ENCODE data around the gene TPD52L2.
"Not testable (repeated sequence)": the region's sequence is repeated elsewhere in the genome, so short reads cannot be mapped to it uniquely, and the experiment has no call there.

Gene TPD52L2

GRCh38 chr20:63857764-63858392 is 7.2 kb upstream of the TPD52L2 start:
- no peak for DNase-seq

- DNase-seq: no peak
These were observed 6.5 kb upstream of the TPD52L2 start for GRCh38 chr20:63858393-63859165.

GRCh38 chr20:63859166-63859699 is 5.8 kb upstream of the TPD52L2 start:
- DNase-seq: no peak

- DNase-seq: no peak
These were observed 4.6 kb upstream of the TPD52L2 start for GRCh38 chr20:63860325-63861051.

GRCh38 chr20:63861365-63861934 is 3.6 kb upstream of the TPD52L2 start, which contains the start of gene ABHD16B:
ABHD16B (plus strand) TSS chr20:63861498; CDS start chr20:63861541, 43 bp downstream.
- DNase-seq: no peak

GRCh38 chr20:63861981-63862901 is 2.8 kb upstream of the TPD52L2 start:
- DNase-seq: no peak

GRCh38 chr20:63863021-63863797 is 1.9 kb upstream of the TPD52L2 start:
- no peak for DNase-seq

- DNase-seq: peak; percentile 92
These were observed 1.1 kb upstream of the TPD52L2 start for GRCh38 chr20:63863798-63864544.

- DNase-seq: no peak
These were observed 509 bp upstream of the TPD52L2 start for GRCh38 chr20:63864545-63864977.

GRCh38 chr20:63867042-63867441 is 2.0 kb downstream of the TPD52L2 start:
- DNase-seq: not testable (repeated sequence)

- no peak for DNase-seq
These were observed 3.2 kb downstream of the TPD52L2 start for GRCh38 chr20:63868264-63868663.

GRCh38 chr20:63873477-63873971 is 8.5 kb downstream of the TPD52L2 start:
- peak; percentile 77 for DNase-seq

- DNase-seq: not testable (repeated sequence)
These were observed 9.2 kb downstream of the TPD52L2 start for GRCh38 chr20:63874241-63874640.

GRCh38 chr20:63876489-63877036 is 11.5 kb downstream of the TPD52L2 start:
- DNase-seq: no peak

- no peak for DNase-seq
These were observed 12.8 kb downstream of the TPD52L2 start for GRCh38 chr20:63877755-63878470.

GRCh38 chr20:63878899-63879663 is 14.0 kb downstream of the TPD52L2 start:
- DNase-seq: no peak

- not testable (repeated sequence) for DNase-seq
These were observed 15.8 kb downstream of the TPD52L2 start for GRCh38 chr20:63880901-63881300.
